Testis (tissue), 5 donors: ENCODE data around the gene SPATA31C2. TPM values are rescaled to one million over a fixed set of nuclear protein-coding genes. Genes with fewer than 3 reads are reported as not detected.
"Not testable (repeated sequence)": the region's sequence is repeated elsewhere in the genome, so short reads cannot be mapped to it uniquely, and the experiment has no call there.

Experiments
- DNase-seq: peaks from one replicate; pipeline ENCODE4 v3.0.0-alpha.2; 2019
- H3K27ac ChIP-seq, 2 donors: fragments of 200-600 bp; sonication (generic); one replicate each; pipeline ENCODE4 v1.5.1; 2019
- H3K27me3 ChIP-seq: fragments of 200-600 bp; sonication (generic); one replicate; pipeline ENCODE4 v1.5.1; 2019
- H3K36me3 ChIP-seq: fragments of 200-600 bp; sonication (generic); one replicate; pipeline ENCODE4 v1.5.1; 2017; ENCODE audit warnings: low read depth; ENCODE audit errors: missing control alignments
- H3K4me1 ChIP-seq: fragments of 200-600 bp; sonication (generic); one replicate; pipeline ENCODE4 v1.5.1; 2019
- H3K4me3 ChIP-seq, 2 donors: fragments of 200-600 bp; sonication (generic); one replicate each; pipeline ENCODE4 v1.5.1; 2017 to 2019
- H3K9me3 ChIP-seq: fragments of 200-600 bp; sonication (generic); one replicate; pipeline ENCODE4 v1.5.1; 2017
- CTCF ChIP-seq, 3 experiments: fragments of 450-650 bp in 2 of 3; fragments of 200-600 bp in 1 of 3; sonication (generic) in 1 of 3; IDR thresholded peaks; one replicate each; pipeline ENCODE4 v1.5.1; 2016 to 2019; ENCODE audit warnings: antibody characterized with exemption in 3 of 3, mild to moderate bottlenecking in 2 of 3, moderate library complexity in 1 of 3
- POLR2A ChIP-seq: fragments of 450-650 bp; IDR thresholded peaks from one replicate; pipeline ENCODE4 v1.6.1; 2017; ENCODE audit warnings: antibody characterized with exemption, mild to moderate bottlenecking, moderate library complexity
- WGBS, 2 donors: methylation state at CpG; one replicate each; pipeline ENCODE4 v1.1.5; 2018; 5-methylcytosine and 5-hydroxymethylcytosine counted together
- intact Hi-C: fragments of 100-400 bp; cut with DNase I; formaldehyde crosslinking; loops from one replicate; pipeline ENCODE4 v1.15.1; 2023; ENCODE audit warnings: low total_unique reads
- long read RNA-seq, 2 donors: transcript quantifications; one replicate each; lab custom pipeline, GENCODE V29; 2026
- polyA plus RNA-seq: library from polyadenylated mRNA; stranded (reverse); fragments of 350-450 nt; fragmentation: Illumina TruSeq; extraction: RNeasy Lipid Tissue Mini Kit (QIAGEN cat#74804); gene quantifications from one replicate; pipeline ENCODE4 v1.2.3, GENCODE V29; 2014; ENCODE audit warnings: low read depth, low replicate concordance; ENCODE audit not compliant: insufficient read depth
- total RNA-seq, 2 donors: library from RNA; depleted of rRNA; stranded (reverse); fragments of >200 nt; gene quantifications; one replicate each; pipeline ENCODE4 v1.2.3, GENCODE V29; 2016

The SPATA31C2 gene
- total RNA-seq (10 to 100 TPM in 1 of 2 donors, 1 to 10 TPM in 1; 3.6 to 10.7 TPM), polyA plus RNA-seq (13.8 TPM)
- long read RNA-seq, donor 1 = 0 reads
- long read RNA-seq, donor 2 = 0 reads

GRCh38 chr9:88138375-88138774 is at the start of gene SPATA31C2:
TSS of gene SPATA31C2 (minus strand) at chr9:88138475. CDS start at chr9:88138446, 29 bp downstream.
- H3K27ac ChIP-seq, H3K9me3 ChIP-seq, intact Hi-C loops, DNase-seq, H3K4me1 ChIP-seq, H3K4me3 ChIP-seq, H3K36me3 ChIP-seq, H3K27me3 ChIP-seq: not testable (repeated sequence)
- WGBS, 2 donors = 100% methylated on average over 1 of the region's 8 CpGs; no CpG with 5 or more reads in 1 of the 2 donors

GRCh38 chr9:88187631-88188030 is 49.4 kb upstream of the SPATA31C2 start:
- Histone ChIP-seq H3K4me1 (peaks cover 30% of the 10 kb centered on the region), H3K4me3 (no peak overlapping the region), H3K36me3 (no peaks in the 10 kb centered on the region), H3K27ac (peak overlapping the region in 1 of 2 donors; percentile 29), H3K27me3 (no peaks in the 10 kb centered on the region), H3K9me3 (no peaks in the 10 kb centered on the region)
- TF ChIP-seq CTCF (IDR thresholded peaks at IDR 0.05) (no peak), POLR2A (no peak)
- no peak for DNase-seq
- intact Hi-C loops = no loop called here
- WGBS, 2 donors = 34 to 38% methylated on average over 2 of the region's 2 CpGs

- H3K27ac ChIP-seq = peak overlapping the region in 1 of 2 donors; percentile 29
- H3K4me1 ChIP-seq = peaks cover 30% of the 10 kb centered on the region
- no peak for DNase-seq
- TF ChIP-seq POLR2A (no peak), CTCF (IDR thresholded peaks at IDR 0.05) (no peak)
- no peaks in the 10 kb centered on the region for H3K9me3 ChIP-seq
- no peaks in the 10 kb centered on the region for H3K36me3 ChIP-seq
- no peaks in the 10 kb centered on the region for H3K27me3 ChIP-seq
- WGBS, 2 donors = 92 to 96% methylated on average over 3 of the region's 3 CpGs
- intact Hi-C loops = no loop called here
- H3K4me3 ChIP-seq = no peak overlapping the region
These were observed 48.3 kb upstream of the SPATA31C2 start for GRCh38 chr9:88186495-88187110.

- intact Hi-C loops = no loop called here
- Histone ChIP-seq H3K9me3 (no peaks in the 10 kb centered on the region), H3K27ac (no peak overlapping the region), H3K4me1 (peaks cover 30% of the 10 kb centered on the region), H3K4me3 (no peak overlapping the region), H3K27me3 (no peaks in the 10 kb centered on the region), H3K36me3 (no peaks in the 10 kb centered on the region)
- TF ChIP-seq CTCF (IDR thresholded peaks at IDR 0.05) (no peak), POLR2A (no peak)
- WGBS, 2 donors = 47 to 50% methylated on average over 2 of the region's 2 CpGs
- DNase-seq = peak; percentile 70
These were observed 46.7 kb upstream of the SPATA31C2 start for GRCh38 chr9:88184976-88185375.

GRCh38 chr9:88183798-88184495 is 45.7 kb upstream of the SPATA31C2 start:
- peak; percentile 44 for DNase-seq
- TF ChIP-seq CTCF (IDR thresholded peaks at IDR 0.05) (no peak), POLR2A (no peak)
- WGBS, 2 donors = 42 to 53% methylated on average over 5 of the region's 5 CpGs
- Histone ChIP-seq H3K36me3 (no peaks in the 10 kb centered on the region), H3K4me1 (peaks cover 30% of the 10 kb centered on the region), H3K27ac (no peak overlapping the region), H3K4me3 (no peak overlapping the region), H3K9me3 (no peaks in the 10 kb centered on the region), H3K27me3 (no peaks in the 10 kb centered on the region)
- intact Hi-C loops = no loop called here
